Keratinocyte (primary cell): ENCODE measurements around the gene FXYD5.

Source experiments
- EZH2 ChIP-seq: IDR thresholded peaks from one replicate; pipeline ENCODE4 v1.6.1; 2012; ENCODE audit warnings: inconsistent platforms, mild to moderate bottlenecking, low read length, moderate library complexity
- TF ChIP-seq, protein P1 (sequence below), 3 experiments: IDR thresholded peaks in 1 of 3; conservative IDR thresholded peaks in 1 of 3; optimal IDR thresholded peaks in 1 of 3; 2 replicates in 2 of 3; 3 replicates in 1 of 3; pipeline versions ENCODE3 to v1.5.1; 2011; ENCODE audit warnings: low read length in 3 of 3, mild to moderate bottlenecking in 3 of 3, moderate library complexity in 2 of 3, control low read depth in 1 of 3, inconsistent platforms in 1 of 3; ENCODE audit not compliant: insufficient read depth in 2 of 3; ENCODE audit errors: extremely low read depth in 1 of 3

DNA sequence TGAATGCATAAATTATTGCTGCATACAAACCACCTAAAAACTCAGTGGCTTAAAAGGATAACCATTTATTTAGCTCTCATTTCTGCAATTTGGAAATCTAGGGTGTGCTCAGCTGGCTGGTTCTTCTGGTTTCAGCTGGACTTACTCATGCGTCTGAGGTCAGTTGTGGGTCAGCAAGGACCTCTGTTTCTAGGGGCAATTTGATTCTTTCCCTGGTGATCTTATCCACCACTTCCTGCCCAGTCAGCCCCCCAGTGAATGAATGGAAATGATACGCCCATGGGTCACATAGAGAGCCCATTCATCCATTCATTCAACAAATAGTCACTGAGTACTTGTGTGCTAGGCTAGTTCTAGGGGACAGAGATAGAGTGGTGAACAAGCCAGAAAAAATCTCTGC is 9.9 kb downstream of the FXYD5 start:
- TF ChIP-seq, protein P1, sequence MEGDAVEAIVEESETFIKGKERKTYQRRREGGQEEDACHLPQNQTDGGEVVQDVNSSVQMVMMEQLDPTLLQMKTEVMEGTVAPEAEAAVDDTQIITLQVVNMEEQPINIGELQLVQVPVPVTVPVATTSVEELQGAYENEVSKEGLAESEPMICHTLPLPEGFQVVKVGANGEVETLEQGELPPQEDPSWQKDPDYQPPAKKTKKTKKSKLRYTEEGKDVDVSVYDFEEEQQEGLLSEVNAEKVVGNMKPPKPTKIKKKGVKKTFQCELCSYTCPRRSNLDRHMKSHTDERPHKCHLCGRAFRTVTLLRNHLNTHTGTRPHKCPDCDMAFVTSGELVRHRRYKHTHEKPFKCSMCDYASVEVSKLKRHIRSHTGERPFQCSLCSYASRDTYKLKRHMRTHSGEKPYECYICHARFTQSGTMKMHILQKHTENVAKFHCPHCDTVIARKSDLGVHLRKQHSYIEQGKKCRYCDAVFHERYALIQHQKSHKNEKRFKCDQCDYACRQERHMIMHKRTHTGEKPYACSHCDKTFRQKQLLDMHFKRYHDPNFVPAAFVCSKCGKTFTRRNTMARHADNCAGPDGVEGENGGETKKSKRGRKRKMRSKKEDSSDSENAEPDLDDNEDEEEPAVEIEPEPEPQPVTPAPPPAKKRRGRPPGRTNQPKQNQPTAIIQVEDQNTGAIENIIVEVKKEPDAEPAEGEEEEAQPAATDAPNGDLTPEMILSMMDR (optimal IDR thresholded peaks at IDR 0.05 in 1 of 3, IDR thresholded peaks at IDR 0.05 in 1 of 3, conservative IDR thresholded peaks at IDR 0.05 in 1 of 3; ENCODE audit: extremely low read depth in 1 of 3, insufficient read depth in 2 of 3, low read length in 3 of 3) = no peak
- no peak for TF ChIP-seq EZH2
